ENCODE results near the gene UBE2M. TPM values are rescaled to one million over a fixed set of nuclear protein-coding genes. Genes with fewer than 3 reads are reported as not detected.
"Not testable (repeated sequence)": the region's sequence is repeated elsewhere in the genome, so short reads cannot be mapped to it uniquely, and the experiment has no call there.

The UBE2M gene
- polyA plus RNA-seq, 1 donor (not counting 4 experiments of a cell fraction or from before 2014, with no cell fraction given), result 82.6 TPM

GRCh38 chr19:58579473-58580142, 21.2 kb upstream of the UBE2M start:
- DNase-seq (ENCODE audit: low read depth, low spot score) (no peak), FAIRE-seq (no peak)
- no peak overlapping the region for H3K4me3 ChIP-seq (ENCODE audit: control insufficient read depth in 2 of 3, extremely low read depth in 1 of 3, insufficient read depth in 2 of 3, low read depth in 1 of 3, low read length in 3 of 3)
- H3K79me2 ChIP-seq (ENCODE audit: control insufficient read depth, insufficient read depth, low read length), result peaks cover 24% of the 10 kb centered on the region
- TF ChIP-seq CTCF (optimal IDR thresholded peaks at IDR 0.05 in 1 of 3, IDR thresholded peaks at IDR 0.05 in 1 of 3, conservative IDR thresholded peaks at IDR 0.05 in 1 of 3; ENCODE audit: extremely low read depth in 1 of 3, insufficient read depth in 2 of 3, low read length in 3 of 3) (no peak), EZH2 (IDR thresholded peaks at IDR 0.05; ENCODE audit: low read length) (no peak)
- H3K27me3 ChIP-seq (ENCODE audit: control insufficient read depth, extremely low read depth, insufficient read depth, low read length), result no peaks in the 10 kb centered on the region
- peaks cover 6% of the 10 kb centered on the region for H3K4me1 ChIP-seq (ENCODE audit: control insufficient read depth, extremely low read depth, insufficient read depth, low read length)
- H2AFZ ChIP-seq (ENCODE audit: control insufficient read depth, low read length), result no peak overlapping the region
- dilution Hi-C loops (cut with MboI; ENCODE audit: extremely low pct_ligation_motif_present, low sequenced_read_pairs), result no loop called here
- peaks cover 8 to 16% of the 10 kb centered on the region in 2 experiments for H3K36me3 ChIP-seq (ENCODE audit: control insufficient read depth in 2 of 2, extremely low read depth in 1 of 2, insufficient read depth in 2 of 2, low read length in 2 of 2)
- H3K9ac ChIP-seq (ENCODE audit: control insufficient read depth, extremely low read depth, insufficient read depth, low read length), result no peak overlapping the region
- H4K20me1 ChIP-seq (ENCODE audit: control insufficient read depth, extremely low read depth, insufficient read depth, low read length), result no peaks in the 10 kb centered on the region
- no peak overlapping the region for H3K27ac ChIP-seq (ENCODE audit: control insufficient read depth, insufficient read depth, low read length)
- no peak overlapping the region for H3K4me2 ChIP-seq (ENCODE audit: control insufficient read depth, extremely low read depth, insufficient read depth, low read depth, low read length)
- no peaks in the 10 kb centered on the region for H3K9me3 ChIP-seq (ENCODE audit: control insufficient read depth, low read depth, low read length)
- H3K9me1 ChIP-seq (ENCODE audit: control insufficient read depth, extremely low read depth, insufficient read depth, low read length), result no peaks in the 10 kb centered on the region

GRCh38 chr19:58578012-58578925, 19.9 kb upstream of the UBE2M start:
- H3K4me2 ChIP-seq (ENCODE audit: control insufficient read depth, extremely low read depth, insufficient read depth, low read depth, low read length), result no peak overlapping the region
- no peaks in the 10 kb centered on the region for H3K9me1 ChIP-seq (ENCODE audit: control insufficient read depth, extremely low read depth, insufficient read depth, low read length)
- peaks cover 5 to 12% of the 10 kb centered on the region in 2 experiments for H3K36me3 ChIP-seq (ENCODE audit: control insufficient read depth in 2 of 2, extremely low read depth in 1 of 2, insufficient read depth in 2 of 2, low read length in 2 of 2)
- H3K79me2 ChIP-seq (ENCODE audit: control insufficient read depth, insufficient read depth, low read length), result peaks cover 24% of the 10 kb centered on the region
- H4K20me1 ChIP-seq (ENCODE audit: control insufficient read depth, extremely low read depth, insufficient read depth, low read length), result no peaks in the 10 kb centered on the region
- H2AFZ ChIP-seq (ENCODE audit: control insufficient read depth, low read length), result no peak overlapping the region
- TF ChIP-seq CTCF (optimal IDR thresholded peaks at IDR 0.05 in 1 of 3, IDR thresholded peaks at IDR 0.05 in 1 of 3, conservative IDR thresholded peaks at IDR 0.05 in 1 of 3; ENCODE audit: extremely low read depth in 1 of 3, insufficient read depth in 2 of 3, low read length in 3 of 3) (no peak), EZH2 (IDR thresholded peaks at IDR 0.05; ENCODE audit: low read length) (no peak)
- H3K27ac ChIP-seq (ENCODE audit: control insufficient read depth, insufficient read depth, low read length), result no peak overlapping the region
- H3K27me3 ChIP-seq (ENCODE audit: control insufficient read depth, extremely low read depth, insufficient read depth, low read length), result no peaks in the 10 kb centered on the region
- no peak for DNase-seq (ENCODE audit: low read depth, low spot score)
- no peak overlapping the region for H3K9ac ChIP-seq (ENCODE audit: control insufficient read depth, extremely low read depth, insufficient read depth, low read length)
- H3K4me1 ChIP-seq (ENCODE audit: control insufficient read depth, extremely low read depth, insufficient read depth, low read length), result peaks cover 16% of the 10 kb centered on the region
- H3K9me3 ChIP-seq (ENCODE audit: control insufficient read depth, low read depth, low read length), result no peaks in the 10 kb centered on the region
- no peak for FAIRE-seq
- dilution Hi-C loops (cut with MboI; ENCODE audit: extremely low pct_ligation_motif_present, low sequenced_read_pairs), result no loop called here
- H3K4me3 ChIP-seq (ENCODE audit: control insufficient read depth in 2 of 3, extremely low read depth in 1 of 3, insufficient read depth in 2 of 3, low read depth in 1 of 3, low read length in 3 of 3), result no peak overlapping the region

DNA sequence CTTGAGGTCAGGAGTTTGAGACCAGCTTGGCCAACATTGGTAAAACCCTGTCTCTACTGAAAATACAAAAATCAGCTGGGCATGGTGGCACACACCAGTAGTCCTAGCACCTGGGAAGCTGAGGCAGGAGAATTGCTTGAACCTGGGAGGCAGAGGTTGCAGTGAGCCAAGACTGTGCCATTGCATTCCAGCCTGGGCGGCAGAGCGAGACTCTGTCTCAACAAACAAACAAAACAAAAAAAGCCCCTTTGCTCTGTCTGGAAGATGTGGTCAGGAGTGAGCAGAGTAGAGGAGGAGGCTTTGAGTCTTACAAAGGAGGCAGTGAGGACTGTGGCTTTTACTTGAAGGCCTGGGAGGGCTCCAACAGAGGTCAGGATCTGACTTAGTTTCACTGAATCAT, 19.2 kb upstream of the UBE2M start:
- DNase-seq (ENCODE audit: low read depth, low spot score); H3K27me3 ChIP-seq (ENCODE audit: control insufficient read depth, extremely low read depth, insufficient read depth, low read length); FAIRE-seq; H3K4me2 ChIP-seq (ENCODE audit: control insufficient read depth, extremely low read depth, insufficient read depth, low read depth, low read length); H2AFZ ChIP-seq (ENCODE audit: control insufficient read depth, low read length); H3K4me3 ChIP-seq (ENCODE audit: control insufficient read depth in 2 of 3, extremely low read depth in 1 of 3, insufficient read depth in 2 of 3, low read depth in 1 of 3, low read length in 3 of 3); H4K20me1 ChIP-seq (ENCODE audit: control insufficient read depth, extremely low read depth, insufficient read depth, low read length); H3K27ac ChIP-seq (ENCODE audit: control insufficient read depth, insufficient read depth, low read length); H3K36me3 ChIP-seq (ENCODE audit: control insufficient read depth in 2 of 2, extremely low read depth in 1 of 2, insufficient read depth in 2 of 2, low read length in 2 of 2); H3K9me1 ChIP-seq (ENCODE audit: control insufficient read depth, extremely low read depth, insufficient read depth, low read length); dilution Hi-C loops (cut with MboI; ENCODE audit: extremely low pct_ligation_motif_present, low sequenced_read_pairs); H3K9ac ChIP-seq (ENCODE audit: control insufficient read depth, extremely low read depth, insufficient read depth, low read length); H3K9me3 ChIP-seq (ENCODE audit: control insufficient read depth, low read depth, low read length): not testable (repeated sequence)
- Histone ChIP-seq H3K4me1 (ENCODE audit: control insufficient read depth, extremely low read depth, insufficient read depth, low read length) (peaks cover 16% of the 10 kb centered on the region), H3K79me2 (ENCODE audit: control insufficient read depth, insufficient read depth, low read length) (peaks cover 24% of the 10 kb centered on the region)

Data from keratinocyte (primary cell).